Esophagus muscularis mucosa (tissue), 3 donors: ENCODE results near the gene ABCD3.

Source experiments
- CTCF ChIP-seq, 3 experiments: fragments of 200-600 bp in 2 of 3; fragments of 450-650 bp in 1 of 3; sonication (generic) in 2 of 3; IDR thresholded peaks; one replicate each; pipeline ENCODE4 v1.5.1; 2017 to 2019; ENCODE audit warnings: antibody characterized with exemption in 3 of 3, mild to moderate bottlenecking in 2 of 3, moderate library complexity in 1 of 3
- POLR2A ChIP-seq: fragments of 450-650 bp; IDR thresholded peaks from one replicate; pipeline ENCODE4 v1.6.1; 2017; ENCODE audit warnings: antibody characterized with exemption, moderate library complexity, mild to moderate bottlenecking, low read depth

DNA sequence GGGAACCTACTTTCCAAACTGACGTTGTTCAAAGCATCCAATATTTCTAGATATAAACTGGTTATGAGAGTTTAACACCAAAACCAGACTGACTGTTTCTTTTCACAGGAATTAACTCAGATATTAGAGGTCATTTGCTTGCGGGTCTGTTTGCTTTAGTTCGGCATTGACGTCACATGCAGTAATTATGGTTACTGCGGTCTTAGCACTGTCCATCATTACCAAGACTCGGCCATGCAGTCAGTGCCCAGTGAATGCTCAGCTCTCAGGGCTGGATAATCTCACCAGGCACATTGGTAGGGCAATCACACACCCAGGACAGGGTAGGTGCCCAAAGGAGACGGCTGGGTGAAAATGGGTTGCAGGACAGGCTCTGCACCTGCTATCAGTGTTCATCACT lies 133.3 kb downstream of the ABCD3 start:
- TF ChIP-seq CTCF (IDR thresholded peaks at IDR 0.05) (no peak), POLR2A (no peak)
